GM18909 (cell line): ENCODE data around the gene HELZ2.
"Not testable (repeated sequence)": the region's sequence is repeated elsewhere in the genome, so short reads cannot be mapped to it uniquely, and the experiment has no call there.

Source experiments
- ATAC-seq: cut with Tn5 transposase; IDR thresholded peaks from one replicate; pipeline ENCODE4 v1.9.1; 2021; ENCODE audit warnings: mild to moderate bottlenecking; ENCODE audit not compliant: unreplicated experiment, poor library complexity

The HELZ2 gene

DNA sequence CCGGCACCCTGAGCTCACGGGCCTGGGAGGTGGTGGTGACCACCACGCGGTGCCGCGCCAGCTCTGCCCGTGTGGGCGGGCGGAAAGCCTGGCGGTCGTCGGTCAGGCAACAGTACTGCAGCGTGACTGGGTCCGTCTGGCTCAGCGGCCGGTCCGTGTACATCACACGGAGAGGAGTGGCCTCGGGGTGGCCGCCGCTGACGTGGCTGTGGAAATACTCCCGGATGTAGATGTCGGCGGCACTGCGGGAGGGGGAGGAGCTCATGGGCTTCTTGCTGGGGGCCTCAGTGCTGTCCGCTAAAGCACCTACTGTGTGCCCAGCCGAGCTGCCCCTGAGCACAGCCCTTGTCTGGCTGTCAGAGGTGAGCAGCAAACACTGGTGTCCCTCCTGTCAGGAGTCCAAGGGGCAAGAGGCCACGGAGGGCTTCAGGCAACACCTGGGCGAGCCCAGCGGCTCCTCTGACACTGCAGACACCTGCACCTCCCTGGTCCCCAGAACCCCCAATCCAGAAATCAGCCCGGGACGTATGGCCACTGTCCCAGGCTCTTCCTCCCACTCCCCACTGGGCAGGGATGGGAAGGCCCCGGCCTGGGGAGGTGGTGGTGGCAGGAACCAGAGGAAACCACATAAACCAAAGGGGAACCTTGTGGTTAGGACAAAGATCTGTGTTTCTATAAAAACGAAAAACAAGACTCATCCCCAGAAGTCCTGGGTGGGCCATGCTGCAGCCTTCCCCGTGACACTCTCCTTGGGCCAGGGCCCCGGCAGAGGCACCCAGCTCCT, 6.5 kb downstream of the HELZ2 start:
- ATAC-seq: peak; percentile 69

DNA sequence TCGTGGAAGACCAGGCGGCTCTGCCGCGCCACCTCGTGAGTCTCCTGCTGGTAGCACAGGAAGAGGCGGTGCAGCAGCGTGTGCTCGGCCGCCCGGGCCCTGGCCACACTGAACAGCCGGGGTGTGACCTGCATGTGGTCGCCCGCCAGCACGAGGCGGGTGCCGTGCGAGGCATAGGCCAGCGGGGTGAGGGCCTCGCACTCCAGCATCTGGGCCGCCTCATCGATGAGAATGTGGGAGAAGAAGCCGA, 7.0 kb downstream of the HELZ2 start:
- no peak for ATAC-seq

DNA sequence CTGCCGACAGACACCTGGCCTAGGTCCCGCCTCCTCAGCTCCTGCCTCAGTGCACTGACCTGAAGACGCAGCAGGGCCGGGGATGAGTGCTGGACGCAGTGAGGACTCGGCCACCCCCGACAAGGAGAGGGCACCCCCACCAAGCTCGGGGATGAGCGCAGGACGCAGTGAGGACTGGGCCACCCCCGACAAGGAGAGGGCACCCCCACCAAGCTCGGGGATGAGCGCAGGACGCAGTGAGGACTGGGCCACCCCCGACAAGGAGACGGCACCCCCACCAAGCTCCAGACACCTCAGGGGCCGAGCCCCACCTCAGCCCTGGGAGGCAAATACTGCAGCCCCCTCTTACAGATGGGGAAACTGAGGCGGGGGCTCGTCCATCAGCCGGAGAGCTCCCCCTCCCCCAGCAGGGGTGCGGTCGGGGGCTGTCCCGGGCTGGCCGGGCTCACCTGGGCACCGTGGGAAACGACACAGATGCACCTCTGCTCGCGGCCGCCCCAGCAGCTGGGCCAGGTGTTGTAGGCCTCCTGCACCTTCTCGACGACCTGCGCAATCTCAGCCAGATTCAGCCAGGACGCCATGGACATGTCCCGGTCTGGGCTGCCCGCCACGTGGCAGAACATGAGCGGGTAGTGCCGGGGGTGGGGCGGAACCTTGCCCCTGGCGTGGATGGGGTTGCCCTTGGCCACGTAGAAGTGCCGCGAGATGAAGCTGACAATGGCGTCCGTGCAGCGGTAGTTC, 7.5 kb downstream of the HELZ2 start:
- ATAC-seq: no peak

DNA sequence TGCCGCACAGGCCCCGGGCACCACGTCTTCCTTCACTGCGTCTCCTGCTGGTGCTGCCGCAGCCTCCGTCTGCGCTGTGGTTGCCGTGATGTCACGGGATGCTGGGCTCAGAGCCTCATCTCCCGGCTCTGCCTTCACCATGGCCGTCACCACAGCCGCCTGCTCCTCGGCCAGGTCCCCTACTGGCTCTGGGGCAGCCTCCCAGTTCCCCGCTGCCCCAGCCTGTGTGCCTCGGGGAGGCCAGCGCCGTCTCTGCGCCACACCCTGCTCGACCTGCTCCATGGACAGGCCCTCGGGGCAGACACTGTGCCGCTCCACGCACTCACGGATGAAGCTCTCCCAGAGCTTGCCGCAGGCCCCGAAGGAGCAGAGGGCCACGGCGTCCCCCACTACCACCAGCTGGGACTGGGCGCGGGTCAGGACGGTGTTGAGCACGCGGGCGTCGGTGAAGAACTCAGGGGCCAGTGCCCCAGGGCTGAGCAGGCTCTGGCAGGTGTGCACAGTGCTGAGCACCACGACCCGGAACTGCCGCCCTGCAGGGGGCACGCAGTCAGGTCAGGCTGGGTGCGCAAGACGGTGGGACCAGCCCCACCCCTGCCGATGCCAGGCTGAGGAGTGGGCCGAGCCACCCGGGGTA, 8.2 kb downstream of the HELZ2 start:
- ATAC-seq: no peak

DNA sequence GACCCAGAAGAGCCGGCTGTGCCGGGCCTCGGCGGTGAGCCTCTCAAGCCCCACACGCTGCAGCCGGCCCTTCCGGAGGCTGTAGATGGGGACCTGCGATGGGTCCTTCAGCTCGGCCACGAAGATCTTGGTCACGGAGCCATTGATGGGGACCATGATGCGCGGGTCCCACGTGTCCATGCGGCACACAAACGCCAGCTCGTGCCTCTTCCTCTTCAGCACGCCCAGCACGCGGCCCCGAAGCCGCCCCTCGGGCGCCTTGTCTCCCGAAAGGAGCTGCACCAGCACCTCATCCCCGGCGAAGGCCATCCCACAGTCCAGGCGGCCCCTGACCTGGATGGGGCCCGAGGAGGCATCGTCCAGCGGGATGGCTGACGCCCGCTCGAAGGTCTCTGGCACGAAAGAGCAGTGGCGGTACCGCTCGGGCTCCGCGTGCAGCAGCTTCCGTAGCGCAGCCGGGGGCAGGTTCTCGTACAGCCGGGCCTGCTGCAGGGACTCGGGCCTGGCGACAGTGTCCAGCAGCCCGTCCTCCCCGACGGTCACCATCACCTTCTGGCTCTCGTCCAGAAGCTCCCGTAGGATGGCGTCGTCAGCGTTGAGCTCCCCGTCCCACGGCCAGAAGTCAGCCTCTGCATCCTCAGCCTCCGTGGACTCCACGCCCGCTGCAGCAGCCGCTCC, 8.9 kb downstream of the HELZ2 start:
- ATAC-seq: no peak

DNA sequence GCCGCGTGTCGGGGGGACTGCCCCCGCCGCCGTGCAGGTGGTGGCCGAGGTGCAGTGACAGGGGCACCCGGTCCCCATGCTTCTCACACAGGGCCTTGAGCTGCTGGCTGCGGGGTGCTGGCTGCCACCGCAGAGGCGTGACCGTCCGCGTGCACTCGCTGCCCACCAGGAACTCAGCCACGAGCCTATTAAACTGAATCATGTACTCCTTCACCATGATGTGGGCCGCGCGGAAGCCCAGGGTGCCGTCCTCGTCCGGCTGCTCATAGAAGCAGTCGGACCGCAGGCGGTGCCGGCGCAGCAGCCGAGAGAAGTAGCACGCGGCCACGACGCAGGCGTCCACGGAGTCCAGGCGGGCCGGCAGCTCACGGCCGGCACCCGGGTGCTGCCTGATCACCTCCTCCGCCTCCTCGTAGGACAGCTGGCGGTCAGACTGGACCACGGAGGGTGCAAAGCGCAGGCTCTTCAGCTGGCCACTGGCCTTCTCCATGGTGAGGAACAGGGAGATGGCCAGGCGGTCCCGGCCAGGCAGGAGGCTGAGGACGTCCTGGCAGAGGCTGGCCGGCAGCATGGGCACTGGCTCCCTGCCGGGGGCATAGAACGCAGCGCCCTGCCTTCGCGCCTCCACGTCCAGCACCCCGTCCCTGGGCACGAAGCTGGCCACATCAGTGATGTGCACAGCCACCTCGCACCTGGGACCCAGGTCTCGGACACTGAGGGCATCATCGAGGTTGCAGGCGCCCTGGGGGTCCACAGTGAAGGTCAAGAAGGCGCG, 9.8 kb downstream of the HELZ2 start:
- no peak for ATAC-seq

DNA sequence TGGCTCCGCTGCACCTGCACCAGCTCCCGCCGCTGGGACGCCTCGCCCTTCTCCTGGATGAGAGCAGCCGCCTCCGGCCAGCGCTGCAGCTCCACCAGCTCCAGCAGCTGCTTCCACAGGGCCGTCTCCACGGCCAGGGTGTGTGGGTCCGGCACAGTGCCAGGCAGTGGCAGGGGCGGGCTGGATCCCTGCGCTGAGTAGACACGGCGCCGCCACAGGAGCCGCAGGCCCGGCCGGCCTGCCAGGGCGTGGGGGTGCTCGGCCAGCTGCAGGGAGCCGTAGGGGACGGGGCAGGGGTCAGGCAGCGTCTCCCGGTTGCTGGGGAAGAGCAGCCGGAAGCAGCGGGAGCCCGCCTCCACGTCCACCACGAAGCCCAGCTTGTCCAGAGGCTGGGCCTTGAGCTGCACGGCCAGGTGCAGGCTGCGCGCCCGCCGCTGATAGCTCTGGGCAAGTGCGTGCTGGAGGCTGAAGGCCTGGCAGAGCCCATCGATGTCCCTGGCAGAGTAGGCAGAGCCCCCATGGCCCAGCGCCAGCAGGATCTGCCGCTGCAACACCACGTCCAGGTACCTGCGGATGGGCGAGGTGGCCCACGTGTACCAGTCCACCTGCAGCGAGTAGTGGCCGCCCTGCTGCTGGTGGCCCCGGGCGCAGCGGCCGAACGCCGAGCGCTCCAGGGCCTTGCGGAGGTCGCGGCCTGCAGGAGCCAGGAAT, 10.7 kb downstream of the HELZ2 start:
- no peak for ATAC-seq

DNA sequence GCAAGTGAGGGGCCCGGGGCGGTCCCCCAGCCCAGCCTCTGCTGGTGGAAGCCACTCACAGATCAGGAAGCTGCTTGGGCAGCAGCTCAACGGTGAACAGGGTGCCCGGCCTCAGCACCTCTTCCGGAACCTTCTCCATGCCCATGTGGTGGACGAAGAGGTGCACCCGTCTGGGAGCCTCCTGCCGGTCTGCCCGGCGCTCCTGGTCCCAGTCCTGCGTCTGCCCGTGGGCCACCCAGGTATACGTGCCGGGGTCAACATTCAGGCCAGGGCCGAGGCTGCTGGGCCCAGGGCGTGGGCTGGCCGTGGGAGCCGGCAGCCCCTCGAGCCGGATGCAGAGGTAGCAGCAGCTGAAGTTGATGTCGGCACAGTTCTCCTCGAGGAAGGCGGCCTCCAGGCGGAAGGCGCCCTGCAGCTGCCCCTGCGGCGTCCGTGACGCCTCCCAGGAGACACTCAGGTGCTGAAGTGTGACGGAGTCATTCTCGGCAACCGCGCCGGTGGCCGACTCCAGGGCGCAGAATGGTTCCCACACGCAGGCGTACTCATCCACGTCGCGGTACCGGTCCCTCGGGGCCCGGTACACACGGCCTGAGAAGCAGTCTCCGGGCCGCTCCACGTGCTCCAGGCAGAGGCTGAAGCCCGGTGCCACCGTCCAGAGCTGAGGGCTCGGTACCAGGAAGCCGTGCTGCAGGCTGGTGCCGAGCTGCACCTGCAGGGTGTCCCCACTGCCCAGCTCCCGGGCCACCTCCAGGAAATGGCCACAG, 11.4 kb downstream of the HELZ2 start:
- no peak for ATAC-seq

DNA sequence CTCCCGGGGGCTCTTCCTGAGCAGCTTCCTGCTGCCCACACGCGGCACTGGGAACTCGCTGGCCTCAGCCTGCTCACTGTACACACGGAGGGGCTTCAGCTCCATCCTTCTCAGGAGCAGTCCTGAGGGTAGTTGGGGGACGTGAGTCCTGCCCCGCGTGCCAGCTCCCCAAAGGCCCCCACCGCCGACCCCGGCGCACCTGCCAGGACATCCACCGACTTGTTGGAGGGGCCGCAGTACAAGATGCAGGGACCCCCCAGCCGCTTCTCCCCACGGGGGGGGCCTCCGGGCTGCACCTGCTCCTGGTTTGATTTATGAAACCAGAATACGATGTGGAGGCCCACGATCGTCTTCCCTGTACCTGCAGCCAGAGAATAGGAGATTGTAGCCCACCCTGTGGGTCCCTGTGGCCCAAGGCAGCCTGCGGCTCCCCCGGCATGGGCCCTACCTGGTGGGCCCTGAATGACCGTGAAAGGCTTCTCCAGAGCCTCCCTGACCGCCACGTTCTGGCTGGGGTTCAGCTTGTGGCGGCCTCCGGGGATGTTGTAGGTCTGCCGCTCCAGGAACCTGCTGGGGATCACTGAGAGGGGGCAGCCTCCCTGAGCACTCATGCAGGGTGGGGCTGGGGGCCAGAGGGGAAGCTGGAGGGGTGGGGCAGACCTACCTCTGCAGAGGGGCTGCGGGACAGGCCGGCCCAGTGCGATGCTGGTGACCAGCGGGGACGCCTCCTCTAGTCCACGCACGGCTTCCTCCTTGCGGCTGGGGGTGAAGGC, 12.2 kb downstream of the HELZ2 start:
- ATAC-seq: no peak

DNA sequence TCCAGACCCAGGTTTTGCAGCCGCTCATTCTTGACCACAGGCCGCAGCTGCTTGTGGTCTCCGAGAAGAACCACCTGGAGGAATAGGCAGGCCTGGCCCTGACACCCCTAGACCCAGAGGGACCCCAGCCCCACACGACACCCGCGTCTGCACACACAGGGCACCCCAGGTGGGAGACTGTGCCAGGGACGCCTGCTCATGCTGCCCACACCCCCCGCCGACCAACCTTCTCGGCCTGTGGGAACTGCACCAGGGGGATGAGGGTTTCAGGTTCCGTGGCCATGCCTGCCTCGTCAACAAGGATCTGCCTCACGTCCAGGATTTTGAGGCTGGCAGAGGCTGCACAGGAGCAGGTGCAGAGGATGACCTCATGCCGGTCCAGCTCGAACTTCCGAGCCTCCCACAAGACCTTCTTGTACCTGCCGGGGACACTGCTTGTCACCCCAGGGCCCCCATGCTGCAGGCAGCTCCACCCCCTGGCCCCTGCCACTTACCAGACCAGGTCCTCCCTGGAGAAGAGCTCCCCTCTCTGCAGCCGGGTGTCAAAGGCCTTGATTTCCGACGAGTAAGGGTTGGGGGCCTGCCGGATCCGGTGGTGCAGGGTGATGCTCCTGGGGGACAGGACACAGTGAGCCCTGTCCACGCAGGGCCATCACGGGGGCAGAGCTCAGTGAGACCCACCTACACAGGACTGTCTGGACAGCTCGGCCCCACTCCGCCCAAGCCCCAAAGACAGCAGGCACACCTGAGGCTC, 13.0 kb downstream of the HELZ2 start:
- no peak for ATAC-seq

DNA sequence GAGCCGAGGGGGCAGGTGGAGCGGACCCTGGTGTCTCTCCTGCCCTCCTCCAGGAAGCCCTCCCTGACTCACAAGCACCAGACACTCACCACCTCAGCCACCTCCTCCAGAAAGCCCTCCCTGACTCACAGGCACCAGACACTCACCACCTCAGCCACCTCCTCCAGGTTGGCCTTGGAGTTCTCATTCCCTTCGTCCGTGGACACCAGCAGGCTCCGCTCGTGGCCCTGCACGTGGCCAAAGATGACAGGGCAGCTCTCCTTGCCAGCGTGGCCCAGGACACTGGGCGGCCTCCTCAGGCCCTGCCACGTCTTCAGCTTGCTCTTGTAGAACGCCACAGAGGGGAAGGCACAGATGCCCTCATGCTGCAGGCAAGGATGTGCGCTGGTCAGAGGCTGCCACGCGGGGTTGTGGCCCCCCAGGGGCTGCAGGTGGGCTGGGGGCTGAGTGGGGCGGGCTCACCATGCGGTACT, 13.7 kb downstream of the HELZ2 start:
- ATAC-seq: no peak

DNA sequence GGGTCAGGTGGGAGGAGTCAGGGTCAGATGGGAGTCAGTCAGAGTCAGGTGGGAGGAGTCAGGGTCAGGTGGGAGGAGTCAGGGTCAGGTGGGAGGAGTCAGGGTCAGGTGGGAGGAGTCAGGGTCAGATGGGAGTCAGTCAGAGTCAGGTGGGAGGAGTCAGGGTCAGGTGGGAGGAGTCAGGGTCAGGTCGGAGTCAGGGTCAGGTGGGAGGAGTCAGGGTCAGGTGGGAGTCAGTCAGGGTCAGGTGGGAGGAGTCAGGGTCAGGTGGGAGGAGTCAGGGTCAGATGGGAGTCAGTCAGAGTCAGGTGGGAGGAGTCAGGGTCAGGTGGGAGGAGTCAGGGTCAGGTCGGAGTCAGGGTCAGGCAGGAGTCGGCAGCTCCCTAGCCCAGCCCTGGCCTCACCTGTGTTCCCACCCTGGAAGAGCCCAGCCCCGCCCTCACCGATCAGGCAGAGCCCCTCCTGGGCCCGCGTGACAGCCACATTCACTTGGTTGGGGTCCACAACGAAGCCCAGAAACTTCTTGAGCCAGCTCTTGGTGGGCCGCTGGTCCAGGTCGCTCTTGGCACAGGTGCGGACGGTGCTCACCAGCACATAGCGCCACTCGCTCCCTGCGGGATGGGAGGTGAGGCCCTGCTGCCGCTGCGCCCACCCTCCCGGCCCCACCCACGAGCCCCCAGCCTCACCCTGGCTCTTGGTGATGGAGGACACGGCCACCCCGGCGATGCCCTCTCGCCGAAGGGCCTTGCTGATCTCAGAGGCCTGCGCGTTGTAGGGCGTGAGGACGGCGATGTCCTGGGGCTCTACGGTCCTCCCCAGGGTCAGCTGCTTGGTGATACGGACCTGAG, 14.3 kb downstream of the HELZ2 start:
- not testable (repeated sequence) for ATAC-seq

DNA sequence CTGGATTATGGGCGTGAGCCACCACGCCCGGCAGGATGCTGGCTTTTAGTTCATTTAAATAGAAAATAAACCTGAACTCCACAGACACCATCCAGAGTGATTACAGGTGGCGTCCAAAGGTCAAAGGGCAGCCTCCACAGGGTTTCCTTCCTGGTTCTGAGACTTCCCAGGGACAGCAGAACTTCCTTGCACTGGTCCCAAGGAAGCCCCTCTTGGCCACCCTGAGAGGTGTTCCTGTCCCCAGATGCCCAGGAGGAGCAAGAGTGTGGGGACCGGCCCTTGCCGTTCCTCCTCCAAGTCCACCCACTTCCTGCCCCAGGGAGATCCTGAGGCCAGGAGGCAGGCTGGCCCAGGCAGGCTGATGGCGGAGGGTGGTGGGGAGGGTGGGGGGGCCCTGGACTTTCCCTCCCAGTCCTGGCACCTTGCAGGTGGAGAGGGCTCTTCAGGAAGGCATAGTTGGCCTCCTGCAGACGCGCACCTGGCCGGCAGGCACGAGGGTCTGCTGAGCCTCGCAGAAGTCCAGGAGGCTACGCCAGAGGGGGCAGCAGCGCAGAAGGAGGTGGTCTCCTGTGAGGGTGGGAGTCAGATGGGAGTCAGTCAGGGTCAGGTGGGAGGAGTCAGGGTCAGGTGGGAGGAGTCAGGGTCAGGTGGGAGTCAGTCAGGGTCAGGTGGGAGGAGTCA, 15.1 kb downstream of the HELZ2 start:
- ATAC-seq: no peak

DNA sequence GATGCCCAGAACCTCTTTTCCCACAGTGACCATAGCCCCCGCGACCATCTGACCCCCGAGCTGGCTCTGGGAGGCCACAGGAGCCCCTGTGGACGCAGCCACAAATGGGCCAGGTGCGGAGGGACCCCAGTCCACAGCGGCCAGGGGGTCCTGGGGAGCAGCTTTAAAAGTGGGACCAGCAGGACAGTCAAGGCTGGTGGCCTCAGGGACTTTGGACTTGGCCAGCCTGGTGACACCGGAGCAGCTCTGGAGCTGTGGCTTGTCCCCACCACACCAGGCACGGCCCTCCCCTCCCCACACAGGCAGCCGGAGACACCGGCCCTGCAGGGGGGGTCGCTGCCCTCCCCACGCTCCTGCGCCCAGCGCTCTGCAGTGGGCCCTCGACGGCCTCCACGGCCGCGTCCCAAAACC, 16.6 kb downstream of the HELZ2 start:
- ATAC-seq: no peak

DNA sequence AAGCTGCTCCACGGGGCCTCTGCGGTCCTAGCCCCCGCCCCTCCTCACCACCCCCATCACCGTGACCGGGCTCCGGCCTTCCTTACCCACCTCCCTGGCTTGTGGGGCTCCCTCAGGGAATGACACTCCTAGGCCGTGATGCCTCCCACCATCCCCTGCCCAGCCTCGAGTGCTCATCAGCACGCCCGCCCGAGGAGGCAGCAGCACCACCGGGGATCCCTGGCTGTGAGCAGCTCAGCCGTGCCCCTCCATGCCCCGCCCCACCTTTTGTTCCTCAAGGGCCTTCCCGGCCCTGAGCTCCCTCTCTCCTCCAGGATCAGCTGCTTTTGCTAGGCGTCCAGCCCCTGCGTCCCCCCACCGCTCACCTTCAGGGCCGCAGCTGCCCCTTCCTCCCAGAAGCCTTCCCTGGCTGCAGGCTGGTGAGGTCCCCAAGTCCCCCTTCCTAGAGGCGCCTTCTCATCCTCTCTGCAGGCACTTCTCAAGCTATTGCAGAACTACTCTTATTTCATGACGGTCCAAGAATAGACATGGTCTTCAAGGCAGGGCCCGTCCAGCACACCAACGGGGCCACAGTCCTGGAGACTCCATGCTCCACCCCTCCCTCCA, 17.1 kb downstream of the HELZ2 start:
- ATAC-seq: no peak
